SH-SY5Y (cell line): ENCODE results near the gene ANKRD34B.

Experiments used
- GATA2 ChIP-seq: IDR thresholded peaks from 2 replicates; pipeline ENCODE4 v1.6.1; 2011; ENCODE audit warnings: mild to moderate bottlenecking, low read depth, low read length
- GATA3 ChIP-seq: IDR thresholded peaks from 2 replicates; pipeline ENCODE4 v1.6.1; 2011; ENCODE audit warnings: low read depth, mild to moderate bottlenecking, low read length, moderate library complexity

ANKRD34B gene

DNA sequence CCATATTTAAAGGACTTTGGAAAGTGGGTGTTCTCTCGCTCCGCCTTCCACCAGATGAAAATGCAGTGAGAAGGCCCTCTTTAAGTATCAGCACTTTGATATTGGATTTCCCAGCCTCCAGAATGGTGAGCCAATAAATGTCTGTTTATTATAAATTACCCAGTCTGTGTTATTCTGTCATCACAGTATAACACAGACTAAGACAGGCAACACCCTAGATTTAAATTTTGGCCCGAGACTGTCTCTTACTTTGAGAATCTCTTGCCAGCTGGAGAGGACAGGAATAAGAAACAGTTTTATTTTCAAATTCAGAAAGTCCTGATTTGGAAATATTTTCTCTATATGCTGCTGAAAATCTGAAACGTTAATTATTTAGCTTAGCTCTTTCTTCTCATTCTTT lies 60.7 kb downstream of the ANKRD34B start:
- no peak for TF ChIP-seq GATA2
- no peak for TF ChIP-seq GATA3

DNA sequence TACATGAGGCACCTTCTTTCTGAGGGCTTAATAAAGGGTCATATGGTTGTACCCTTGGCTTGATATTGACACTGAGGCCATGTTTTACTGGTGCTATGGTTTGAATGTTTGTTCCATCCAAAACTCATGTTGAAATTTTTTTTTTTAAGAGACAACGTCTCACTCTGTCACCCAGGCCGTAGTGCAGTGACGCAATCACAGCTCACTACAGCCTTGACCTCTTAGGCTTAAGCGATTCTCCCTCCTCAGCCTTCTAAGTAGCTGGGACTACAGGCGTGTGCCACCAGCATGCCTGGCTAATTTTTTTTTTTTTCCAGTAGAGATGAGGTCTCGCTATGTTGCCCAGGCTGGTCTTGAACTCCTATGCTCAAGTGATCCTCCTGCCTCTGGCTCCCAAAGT lies 61.2 kb downstream of the ANKRD34B start:
- no peak for TF ChIP-seq GATA3
- TF ChIP-seq GATA2 = no peak

DNA sequence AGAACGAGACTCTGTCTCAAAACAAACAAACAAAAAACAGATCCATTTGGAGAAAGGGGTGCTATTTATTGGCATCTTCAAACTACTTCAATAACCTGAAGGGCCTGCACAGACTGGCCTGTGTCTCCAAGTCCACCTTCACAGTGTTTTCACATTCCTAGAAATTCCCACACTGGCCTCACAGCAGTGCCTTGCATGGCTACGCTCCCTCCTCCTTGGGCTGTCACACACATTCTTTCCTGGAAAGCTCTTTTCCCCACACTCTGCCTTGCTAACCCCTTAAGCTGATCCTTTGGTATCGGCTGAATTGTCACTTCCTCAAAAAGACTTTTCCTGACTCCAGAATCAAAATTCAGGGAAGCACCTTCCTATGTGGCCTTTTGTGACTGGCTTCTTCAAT lies 62.4 kb downstream of the ANKRD34B start:
- TF ChIP-seq GATA3 = no peak
- TF ChIP-seq GATA2 = no peak
